Tibial nerve (tissue), 4 donors: ENCODE data around the gene MRPL39. TPM values are rescaled to one million over a fixed set of nuclear protein-coding genes. Genes with fewer than 3 reads are reported as not detected.
A peak's percentile ranks its signal among the peaks of the same experiment; 100 is the strongest.

Experiments
- DNase-seq, 2 donors: peaks; one replicate each; pipeline ENCODE4 v3.0.0-alpha.2; 2019; ENCODE audit warnings: low spot score in 2 of 2
- H3K27ac ChIP-seq, 4 donors: fragments of 200-600 bp; sonication (generic) in 3 of 4; one replicate each; pipeline ENCODE4 v1.5.1; 2017 to 2019; ENCODE audit warnings: mild to moderate bottlenecking in 1 of 4
- H3K27me3 ChIP-seq, 2 donors: fragments of 200-600 bp; sonication (generic) in 1 of 2; one replicate each; pipeline versions ENCODE4 v1.5.1 to v1.6.0; 2017 to 2019
- H3K36me3 ChIP-seq, 3 donors: fragments of 200-600 bp; sonication (generic); one replicate each; pipeline ENCODE4 v1.5.1; 2018 to 2019
- H3K4me1 ChIP-seq, 4 donors: fragments of 200-600 bp; sonication (generic) in 3 of 4; one replicate each; pipeline ENCODE4 v1.5.1; 2017 to 2019
- H3K4me3 ChIP-seq, 4 donors: fragments of 200-600 bp; sonication (generic) in 3 of 4; one replicate each; pipeline ENCODE4 v1.5.1; 2017 to 2019; ENCODE audit warnings: mild to moderate bottlenecking in 1 of 4, moderate library complexity in 1 of 4
- H3K9me3 ChIP-seq, 4 donors: fragments of 200-600 bp; sonication (generic) in 3 of 4; one replicate each; pipeline ENCODE4 v1.5.1; 2017 to 2019
- CTCF ChIP-seq, 5 experiments: fragments of 200-600 bp in 3 of 5; fragments of 450-650 bp in 2 of 5; sonication (generic) in 3 of 5; IDR thresholded peaks; one replicate each; pipeline ENCODE4 v1.5.1; 2016 to 2019; ENCODE audit warnings: antibody characterized with exemption in 5 of 5, mild to moderate bottlenecking in 3 of 5, moderate library complexity in 2 of 5
- EP300 ChIP-seq, 2 donors: sonication (generic); formaldehyde crosslinking; IDR thresholded peaks; one replicate each; pipeline ENCODE4 v1.6.1; 2017; ENCODE audit warnings: antibody characterized with exemption in 2 of 2, mild to moderate bottlenecking in 1 of 2
- POLR2A ChIP-seq, 2 donors: fragments of 450-650 bp; IDR thresholded peaks; one replicate each; pipeline ENCODE4 v1.6.1; 2017; ENCODE audit warnings: antibody characterized with exemption in 2 of 2, mild to moderate bottlenecking in 2 of 2, moderate library complexity in 2 of 2
- WGBS, 2 donors: methylation state at CpG; one replicate each; pipeline ENCODE4 v1.1.5; 2018; 5-methylcytosine and 5-hydroxymethylcytosine counted together
- total RNA-seq, 4 donors: library from RNA; depleted of rRNA; stranded (reverse); fragments of >200 nt; gene quantifications; one replicate each; pipeline ENCODE4 v1.1.0, GENCODE V29; 2016

Gene MRPL39
- total RNA-seq, 4 donors from 2014 or later: 14.5 to 22.3 (median 18.4) TPM

- H3K4me3 ChIP-seq: no peak overlapping the region
- 53 to 59% methylated on average over 1 of the region's 1 CpG for WGBS, 2 donors
- H3K27ac ChIP-seq: no peak overlapping the region
- H3K36me3 ChIP-seq: peaks cover 0 to 15% (median 0%) of the 10 kb centered on the region in 3 donors
- H3K4me1 ChIP-seq: peaks cover 0 to 33% (median 5%) of the 10 kb centered on the region in 4 donors
- no peaks in the 10 kb centered on the region for H3K27me3 ChIP-seq
- TF ChIP-seq POLR2A (IDR thresholded peaks at IDR 0.05): no peak
- no peak for TF ChIP-seq EP300 (IDR thresholded peaks at IDR 0.05)
- no peak for TF ChIP-seq CTCF (IDR thresholded peaks at IDR 0.05)
- no peaks in the 10 kb centered on the region for H3K9me3 ChIP-seq
- DNase-seq: no peak
Observed at GRCh38 chr21:25571726-25572121, 35.6 kb downstream of the MRPL39 start.

- H3K9me3 ChIP-seq: no peaks in the 10 kb centered on the region
- no peak for DNase-seq
- H3K27me3 ChIP-seq: no peaks in the 10 kb centered on the region
- TF ChIP-seq CTCF (IDR thresholded peaks at IDR 0.05) (no peak), POLR2A (IDR thresholded peaks at IDR 0.05) (no peak), EP300 (IDR thresholded peaks at IDR 0.05) (no peak)
- WGBS, 2 donors: 94% methylated on average over 4 of the region's 4 CpGs
- peaks cover 0 to 22% (median 0%) of the 10 kb centered on the region in 3 donors for H3K36me3 ChIP-seq
- H3K4me3 ChIP-seq: no peak overlapping the region
- no peak overlapping the region for H3K27ac ChIP-seq
- peaks cover 0 to 24% (median 5%) of the 10 kb centered on the region in 4 donors for H3K4me1 ChIP-seq
Observed at GRCh38 chr21:25569711-25570110, 37.6 kb downstream of the MRPL39 start.

- no peak overlapping the region for H3K4me3 ChIP-seq
- H3K4me1 ChIP-seq: peaks cover 0 to 24% (median 5%) of the 10 kb centered on the region in 4 donors
- no peaks in the 10 kb centered on the region for H3K27me3 ChIP-seq
- no peak for DNase-seq
- TF ChIP-seq POLR2A (IDR thresholded peaks at IDR 0.05) (no peak), EP300 (IDR thresholded peaks at IDR 0.05) (no peak), CTCF (IDR thresholded peaks at IDR 0.05) (no peak)
- H3K27ac ChIP-seq: no peak overlapping the region
- H3K9me3 ChIP-seq: no peaks in the 10 kb centered on the region
- WGBS, 2 donors: 91 to 94% methylated on average over 1 of the region's 1 CpG
- H3K36me3 ChIP-seq: peaks cover 0 to 22% (median 0%) of the 10 kb centered on the region in 3 donors
Observed at GRCh38 chr21:25569084-25569483, 38.2 kb downstream of the MRPL39 start.

- Histone ChIP-seq H3K9me3 (no peaks in the 10 kb centered on the region), H3K27me3 (no peaks in the 10 kb centered on the region), H3K27ac (peak overlapping the region in 2 of 4 donors; percentile 7 to 50), H3K36me3 (peaks cover 0 to 22% (median 0%) of the 10 kb centered on the region in 3 donors), H3K4me3 (no peak overlapping the region), H3K4me1 (peaks cover 0 to 16% (median 4%) of the 10 kb centered on the region in 4 donors)
- DNase-seq: no peak
- TF ChIP-seq POLR2A (IDR thresholded peaks at IDR 0.05): no peak
- no peak for TF ChIP-seq CTCF (IDR thresholded peaks at IDR 0.05)
- TF ChIP-seq EP300 (IDR thresholded peaks at IDR 0.05): no peak
- WGBS, 2 donors: 8 to 14% methylated on average over 5 of the region's 5 CpGs
Observed at GRCh38 chr21:25568246-25568645, 39.0 kb downstream of the MRPL39 start.

- Histone ChIP-seq H3K27ac (peak overlapping the region in 1 of 4 donors; percentile 7), H3K4me1 (peaks cover 0 to 19% (median 7%) of the 10 kb centered on the region in 4 donors), H3K36me3 (peaks cover 0 to 22% (median 0%) of the 10 kb centered on the region in 3 donors), H3K9me3 (no peaks in the 10 kb centered on the region), H3K4me3 (no peak overlapping the region), H3K27me3 (no peaks in the 10 kb centered on the region)
- 91 to 95% methylated on average over 4 of the region's 4 CpGs for WGBS, 2 donors
- no peak for DNase-seq
- TF ChIP-seq POLR2A (IDR thresholded peaks at IDR 0.05): no peak
Observed at GRCh38 chr21:25567472-25567871, 39.8 kb downstream of the MRPL39 start.

- Histone ChIP-seq H3K27ac (no peak overlapping the region), H3K4me1 (peaks cover 0 to 22% (median 7%) of the 10 kb centered on the region in 4 donors), H3K9me3 (no peaks in the 10 kb centered on the region), H3K4me3 (no peak overlapping the region), H3K27me3 (no peaks in the 10 kb centered on the region), H3K36me3 (peaks cover 0 to 22% (median 0%) of the 10 kb centered on the region in 3 donors)
- 84 to 90% methylated on average over 3 of the region's 3 CpGs for WGBS, 2 donors
- no peak for DNase-seq
- TF ChIP-seq EP300 (IDR thresholded peaks at IDR 0.05): no peak
- no peak for TF ChIP-seq POLR2A (IDR thresholded peaks at IDR 0.05)
- TF ChIP-seq CTCF (IDR thresholded peaks at IDR 0.05): no peak
Observed at GRCh38 chr21:25566645-25567044, 40.6 kb downstream of the MRPL39 start.
